SHP77 (cell line): ENCODE results near the gene COL9A3.

Experiments
- DNase-seq, 2 experiments: peaks; one replicate each; lab custom pipeline; 2025; lab: John Stamatoyannopoulos, UW

Gene COL9A3

GRCh38 chr20:62856931-62857619, 40.2 kb downstream of the COL9A3 start:
- no peak for DNase-seq

- no peak for DNase-seq
Measured at GRCh38 chr20:62858058-62858830, 41.4 kb downstream of the COL9A3 start.

DNA sequence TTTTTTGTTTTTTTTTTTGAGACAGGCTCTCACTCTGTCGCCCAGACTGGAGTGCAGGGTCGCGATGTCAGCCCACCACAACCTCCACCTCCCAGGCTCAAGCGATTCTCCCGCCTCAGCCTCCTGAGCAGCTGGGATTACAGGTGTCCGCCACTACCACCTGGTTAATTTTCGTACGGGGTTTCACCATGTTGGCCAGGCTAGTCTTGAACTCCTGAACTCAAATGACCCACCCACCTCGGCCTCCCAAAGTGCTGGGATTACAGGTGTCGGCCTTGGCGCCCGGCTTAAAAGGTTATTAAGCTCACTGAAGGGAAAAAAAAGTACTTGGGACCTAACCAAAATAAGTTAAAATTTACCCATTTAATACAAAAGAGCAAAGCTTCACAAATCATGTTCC, 42.9 kb downstream of the COL9A3 start:
- no peak for DNase-seq

DNA sequence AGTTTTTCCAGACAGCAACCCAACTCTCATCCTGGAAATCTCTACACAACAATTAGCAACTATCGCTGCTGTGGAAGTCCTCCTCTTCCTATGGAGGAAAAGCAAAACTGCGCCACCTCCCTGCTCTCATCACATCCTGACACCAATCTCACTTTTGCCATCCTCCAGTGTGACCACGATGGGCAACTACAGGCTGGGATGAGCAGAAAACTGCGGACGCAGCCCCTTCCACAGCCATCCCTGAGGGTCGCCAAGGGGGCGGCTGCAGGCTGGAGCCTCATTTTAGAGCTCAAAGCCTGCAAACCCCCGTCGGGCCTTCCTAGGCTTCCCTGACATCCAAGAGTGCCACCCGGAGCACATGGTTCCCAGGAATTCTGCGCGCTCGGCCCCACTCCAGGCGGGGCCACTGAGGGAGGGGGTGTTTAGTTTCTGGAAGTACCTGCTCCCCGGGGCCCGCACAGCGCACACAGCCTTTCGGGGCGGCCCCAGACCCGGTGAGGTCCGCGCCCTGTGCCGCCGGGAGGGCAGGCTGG, 43.6 kb downstream of the COL9A3 start:
- peak in 1 of 2 experiments; percentile 58 for DNase-seq

DNA sequence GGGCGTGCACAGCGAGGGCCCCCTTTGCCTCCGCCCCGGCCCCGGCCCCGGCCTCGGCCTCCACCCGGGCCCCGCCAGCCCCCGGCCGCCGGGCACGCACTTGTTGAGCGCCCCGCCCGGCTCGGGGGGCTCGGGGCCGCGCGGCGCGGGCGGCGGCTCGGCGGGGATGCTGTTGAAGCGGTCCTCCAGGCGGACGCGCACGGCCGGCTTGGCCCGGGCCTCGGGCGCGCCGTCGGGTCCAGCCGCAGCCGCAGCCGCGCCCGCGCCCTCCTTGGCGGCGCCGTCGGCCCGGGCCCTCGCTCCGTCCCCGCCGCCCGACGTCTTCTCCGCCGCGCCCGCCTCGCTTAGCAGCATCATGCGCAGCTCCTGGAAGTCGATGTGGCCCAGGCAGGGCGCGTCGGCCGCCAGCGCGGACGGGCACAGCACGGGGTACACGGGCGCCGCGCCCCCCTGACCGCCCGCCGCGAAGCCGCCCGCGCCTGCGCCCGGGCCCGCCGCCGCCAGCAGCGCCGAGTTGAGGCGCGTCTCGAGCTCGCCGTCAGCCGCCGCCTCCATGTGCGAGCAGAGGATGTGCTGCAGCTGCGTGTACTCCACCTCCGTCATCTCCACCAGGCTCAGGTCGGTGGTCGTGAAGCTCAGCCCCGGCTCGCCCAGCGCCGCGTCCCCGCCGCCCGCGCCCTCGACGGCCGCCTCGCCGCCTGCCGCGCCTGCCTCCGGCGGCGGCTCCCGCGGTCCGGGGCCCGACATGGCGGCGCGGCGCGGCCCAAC, 44.3 kb downstream of the COL9A3 start:
- DNase-seq, result no peak

GRCh38 chr20:62861726-62862336, 45.0 kb downstream of the COL9A3 start, which contains the start of gene TCFL5:
Gene TCFL5 (minus strand): TSS chr20:62861822. CDS start chr20:62861670, 152 bp downstream.
- DNase-seq, result peak; percentile 86 to 89

DNA sequence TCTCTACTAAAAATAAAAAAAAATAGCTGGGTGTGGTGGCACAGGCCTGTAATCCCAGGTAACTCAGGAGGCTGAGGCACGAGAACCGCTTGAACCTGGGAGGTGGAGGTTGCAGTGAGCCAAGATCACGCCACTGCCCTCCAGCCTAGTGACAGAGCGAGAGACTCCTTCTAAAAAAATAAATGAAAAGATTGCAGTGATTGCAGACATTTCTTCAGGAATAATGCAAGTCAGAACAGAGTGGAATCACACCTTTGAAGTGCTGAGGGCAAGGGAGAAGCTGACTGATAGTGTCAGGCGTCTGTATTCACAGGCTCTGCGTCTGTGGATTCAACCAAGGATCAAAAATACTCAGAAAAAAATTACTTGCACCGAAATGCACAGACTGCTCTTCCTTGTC, 47.4 kb downstream of the COL9A3 start:
- no peak for DNase-seq

GRCh38 chr20:62872184-62872847, 55.5 kb downstream of the COL9A3 start:
- DNase-seq, result peak; percentile 63 to 90

- DNase-seq, result no peak
Measured at GRCh38 chr20:62872862-62873261, 56.0 kb downstream of the COL9A3 start.

GRCh38 chr20:62873280-62873679, 56.4 kb downstream of the COL9A3 start:
- no peak for DNase-seq

GRCh38 chr20:62873681-62874031, 56.8 kb downstream of the COL9A3 start:
- DNase-seq, result peak; percentile 41 to 68

DNA sequence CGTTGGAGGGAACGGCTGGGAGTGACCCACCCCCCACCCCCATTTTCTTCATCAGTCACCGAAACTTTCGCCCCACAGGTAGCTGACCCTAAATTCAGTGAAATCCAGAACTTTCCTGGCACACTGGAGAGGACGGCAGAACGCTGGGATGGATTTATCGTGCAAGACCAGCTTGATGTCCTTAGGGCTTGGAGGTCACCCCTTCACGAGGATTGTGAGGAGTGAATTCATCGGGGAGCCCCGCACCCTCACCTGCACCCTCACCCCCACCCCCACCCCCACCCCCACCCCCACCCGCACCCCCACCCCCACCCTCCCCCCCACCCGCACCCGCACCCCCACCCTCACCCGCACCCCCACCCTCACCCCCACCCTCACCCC, 58.1 kb downstream of the COL9A3 start:
- no peak for DNase-seq

DNA sequence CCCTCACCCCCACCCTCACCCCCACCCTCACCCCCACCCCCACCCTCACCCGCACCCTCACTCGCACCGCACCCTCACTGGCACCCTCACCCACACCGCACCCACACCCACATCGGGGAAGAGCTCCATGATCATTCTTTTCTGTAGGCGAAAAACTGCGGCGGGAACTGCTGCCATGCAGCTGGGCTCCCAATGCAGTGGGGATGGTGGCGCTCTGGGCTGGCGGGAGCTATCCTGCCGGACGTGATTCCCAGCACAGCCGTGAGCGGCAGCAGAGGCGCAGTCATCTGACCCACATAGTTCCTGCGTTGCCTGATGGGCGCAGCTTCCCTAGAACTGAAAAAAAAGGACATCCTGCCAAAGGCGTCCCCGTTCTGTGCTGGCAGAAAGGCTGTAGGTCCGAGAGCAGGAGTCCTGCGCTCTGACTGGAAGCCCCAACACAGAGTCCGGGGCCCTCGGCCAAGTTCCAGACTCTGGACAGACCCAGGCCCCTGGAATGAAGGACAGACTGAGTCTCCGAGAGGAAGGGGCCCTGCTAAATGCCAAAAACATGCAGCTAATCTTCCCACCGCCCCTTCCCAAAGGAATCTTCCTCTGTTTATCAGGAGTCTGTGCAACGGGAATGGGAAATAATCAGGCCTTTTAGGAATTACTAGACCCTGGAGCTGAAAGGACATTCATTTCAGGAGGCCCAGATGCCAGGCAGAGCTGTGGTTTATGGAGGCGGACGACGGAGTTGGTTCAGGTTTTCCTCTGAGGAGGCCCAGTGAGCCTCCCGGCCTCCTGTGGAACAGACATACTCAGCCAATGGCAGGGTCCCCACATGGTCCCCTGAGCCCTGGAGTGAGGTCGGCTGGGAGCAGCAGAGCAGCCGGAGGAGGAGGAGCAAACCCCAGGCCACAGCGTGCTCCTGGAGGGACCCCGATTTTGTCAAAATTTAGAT, 58.8 kb downstream of the COL9A3 start:
- peak; percentile 96 to 99 for DNase-seq

- DNase-seq, result no peak
Measured at GRCh38 chr20:62876501-62876901, 59.7 kb downstream of the COL9A3 start.

GRCh38 chr20:62876902-62877816, 60.3 kb downstream of the COL9A3 start:
- no peak for DNase-seq

DNA sequence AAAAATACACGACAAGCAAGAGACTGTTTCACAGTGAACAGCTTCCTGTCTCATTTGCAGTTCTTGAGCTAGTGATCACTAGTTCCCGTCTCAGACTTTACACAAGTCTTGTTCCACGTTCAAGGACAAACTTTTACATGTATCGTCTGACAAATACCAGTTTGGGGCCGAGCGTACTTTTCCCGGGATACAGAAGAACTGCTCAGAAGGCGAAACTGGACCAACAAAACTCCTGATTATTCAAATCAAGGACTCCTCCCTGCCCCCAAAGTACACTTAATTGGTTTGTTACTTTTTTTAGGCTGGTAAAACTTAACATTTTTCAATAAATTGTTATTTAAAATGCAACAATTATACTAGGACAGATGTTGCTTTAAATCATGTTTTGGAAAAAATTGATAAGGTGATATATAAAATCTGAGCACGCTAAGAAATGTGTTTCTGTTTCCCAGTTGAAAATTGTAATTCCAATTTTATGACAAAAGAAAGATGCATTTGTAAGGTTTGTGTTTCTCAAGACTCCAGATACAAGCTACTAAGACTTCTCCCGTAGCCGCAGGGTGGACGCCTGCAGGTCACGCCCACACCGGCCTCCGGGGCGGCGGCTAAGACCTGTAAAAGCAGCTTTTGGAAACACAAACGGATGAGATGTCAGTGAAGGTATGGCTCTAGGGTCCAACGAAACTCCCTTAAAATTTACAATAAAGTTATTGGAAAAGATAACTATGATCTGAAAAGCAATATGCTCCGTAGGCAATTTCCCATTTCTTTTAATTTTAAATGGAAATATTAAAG, 61.6 kb downstream of the COL9A3 start:
- no peak for DNase-seq

- DNase-seq, result no peak
Measured at GRCh38 chr20:62879275-62880146, 62.7 kb downstream of the COL9A3 start.
